ENCODE data around the gene MYCBPAP.
"Not testable (repeated sequence)": the region's sequence is repeated elsewhere in the genome, so short reads cannot be mapped to it uniquely, and the experiment has no call there.

MYCBPAP gene

GRCh38 chr17:50472286-50472685 lies 36.0 kb upstream of the MYCBPAP start:
- DNase-seq (ENCODE audit: low read depth) = no peak

- DNase-seq (ENCODE audit: low read depth) = not testable (repeated sequence)
Observed at GRCh38 chr17:50472761-50473161, 35.5 kb upstream of the MYCBPAP start.

- DNase-seq (ENCODE audit: low read depth) = no peak
Observed at GRCh38 chr17:50473901-50474300, 34.3 kb upstream of the MYCBPAP start.

- DNase-seq (ENCODE audit: low read depth) = no peak
Observed at GRCh38 chr17:50474523-50474922, 33.7 kb upstream of the MYCBPAP start.

GRCh38 chr17:50475362-50475761 lies 32.9 kb upstream of the MYCBPAP start:
- DNase-seq (ENCODE audit: low read depth) = no peak

GRCh38 chr17:50475775-50476544 lies 32.3 kb upstream of the MYCBPAP start:
- not testable (repeated sequence) for DNase-seq (ENCODE audit: low read depth)

GRCh38 chr17:50476545-50477315 lies 31.5 kb upstream of the MYCBPAP start:
- DNase-seq (ENCODE audit: low read depth) = no peak

- DNase-seq (ENCODE audit: low read depth) = no peak
Observed at GRCh38 chr17:50477976-50478375, 30.3 kb upstream of the MYCBPAP start.

- DNase-seq (ENCODE audit: low read depth) = peak; percentile 39
Observed at GRCh38 chr17:50478391-50479381, 29.6 kb upstream of the MYCBPAP start, which contains the start of gene RSAD1. Gene RSAD1, plus strand, starts transcription at chr17:50478860. Its CDS starts 25 bp downstream, at chr17:50478885.

- peak; percentile 31 for DNase-seq (ENCODE audit: low read depth)
Observed at GRCh38 chr17:50479522-50480141, 28.6 kb upstream of the MYCBPAP start.

GRCh38 chr17:50480142-50480764 lies 28.0 kb upstream of the MYCBPAP start:
- DNase-seq (ENCODE audit: low read depth) = no peak

GRCh38 chr17:50480854-50481490 lies 27.3 kb upstream of the MYCBPAP start:
- no peak for DNase-seq (ENCODE audit: low read depth)

GRCh38 chr17:50481648-50482047 lies 26.6 kb upstream of the MYCBPAP start:
- DNase-seq (ENCODE audit: low read depth) = no peak

- no peak for DNase-seq (ENCODE audit: low read depth)
Observed at GRCh38 chr17:50482110-50482509, 26.1 kb upstream of the MYCBPAP start.

- DNase-seq (ENCODE audit: low read depth) = peak; percentile 89
Observed at GRCh38 chr17:50482516-50482915, 25.7 kb upstream of the MYCBPAP start.

- DNase-seq (ENCODE audit: low read depth) = no peak
Observed at GRCh38 chr17:50483266-50483665, 25.0 kb upstream of the MYCBPAP start.

GRCh38 chr17:50484386-50485155 lies 23.7 kb upstream of the MYCBPAP start:
- no peak for DNase-seq (ENCODE audit: low read depth)

GRCh38 chr17:50487213-50488096 lies 20.8 kb upstream of the MYCBPAP start:
- DNase-seq (ENCODE audit: low read depth) = no peak

- no peak for DNase-seq (ENCODE audit: low read depth)
Observed at GRCh38 chr17:50488880-50489279, 19.4 kb upstream of the MYCBPAP start.
